Measurements from ENCODE around the gene CDH11.

The CDH11 gene

DNA sequence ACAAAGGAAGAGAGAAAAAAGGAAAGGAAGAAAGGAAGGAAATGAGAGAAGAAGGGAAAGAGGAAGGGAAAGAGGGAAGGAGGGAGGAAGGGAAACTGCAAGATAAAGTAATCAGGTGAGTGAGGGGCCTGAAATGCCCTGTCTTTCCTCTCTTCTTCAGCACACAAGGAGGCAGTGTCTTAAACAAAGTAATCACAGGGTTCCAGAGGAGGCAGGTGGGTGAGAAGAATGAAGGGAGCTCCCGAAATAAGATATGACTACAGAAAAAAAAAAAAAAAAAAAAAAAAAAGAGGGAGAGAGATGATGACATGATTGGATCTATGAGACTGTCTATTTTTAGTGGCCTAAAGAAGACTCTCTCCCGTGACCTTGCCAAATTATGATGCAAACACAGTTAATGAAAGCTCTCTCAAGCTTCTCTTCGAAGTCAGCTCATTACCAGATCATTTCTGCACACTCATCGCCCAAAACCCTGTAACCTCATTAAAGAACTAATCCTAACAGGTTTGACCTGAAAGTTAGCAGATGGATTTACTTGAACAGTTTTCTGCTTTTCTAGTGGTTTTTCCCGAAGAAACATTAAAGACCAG, 53.6 kb downstream of the CDH11 start:
- DNase-seq: no peak

GRCh38 chr16:65066651-65067050, 55.2 kb downstream of the CDH11 start:
- no peak for DNase-seq

GRCh38 chr16:65065031-65065430, 56.8 kb downstream of the CDH11 start:
- DNase-seq: no peak

DNA sequence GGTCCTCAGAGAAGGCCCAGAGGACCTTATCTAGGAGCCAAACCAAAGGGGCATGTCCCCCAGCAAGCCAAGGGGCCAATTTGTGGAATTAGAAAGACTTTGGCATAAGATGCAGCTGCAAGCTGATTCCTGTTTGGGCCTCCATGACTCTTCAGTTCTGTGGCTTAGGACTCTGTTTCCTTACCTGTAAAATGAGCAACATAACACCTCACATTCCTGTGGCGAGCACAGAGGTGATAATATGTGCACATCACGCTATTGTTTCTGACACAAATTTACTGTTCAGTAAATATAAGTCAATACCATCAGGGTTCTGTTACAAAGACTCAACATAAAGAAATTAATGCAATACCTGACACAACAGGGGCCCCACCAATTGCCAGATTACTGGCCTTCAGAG, 57.7 kb downstream of the CDH11 start:
- no peak for DNase-seq

- DNase-seq: no peak
These were observed 58.9 kb downstream of the CDH11 start for GRCh38 chr16:65062736-65063583.

- no peak for DNase-seq
These were observed 59.8 kb downstream of the CDH11 start for GRCh38 chr16:65061935-65062518.

- DNase-seq: no peak
These were observed 60.6 kb downstream of the CDH11 start for GRCh38 chr16:65061263-65061662.

DNA sequence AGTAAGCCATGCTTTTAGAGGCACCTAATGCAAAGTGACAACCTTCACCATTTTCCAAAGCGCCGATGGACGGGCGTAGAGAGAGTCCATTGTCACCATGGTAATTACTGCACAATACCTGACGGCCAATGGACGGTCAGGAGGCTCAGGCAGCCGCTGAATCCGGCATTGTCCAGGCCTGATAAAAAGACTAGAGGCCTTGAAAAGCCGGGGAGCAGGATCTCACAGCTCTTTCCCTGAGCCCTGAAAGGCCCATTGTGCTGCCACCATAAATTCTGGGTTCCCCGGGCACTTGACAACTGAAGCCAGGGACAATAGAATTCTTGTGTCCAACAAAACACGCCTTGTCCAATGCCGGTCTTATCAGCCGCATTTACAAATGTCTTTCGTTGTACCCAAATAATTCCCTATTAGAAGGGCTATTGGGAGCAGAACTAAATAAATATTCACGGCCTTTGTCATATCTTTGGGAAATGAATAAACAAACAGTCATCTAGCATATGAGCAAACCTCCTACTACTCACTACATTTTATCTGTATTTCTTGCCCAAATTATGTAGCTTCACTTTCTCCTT, 62.4 kb downstream of the CDH11 start:
- DNase-seq: no peak

GRCh38 chr16:65057184-65057583, 64.7 kb downstream of the CDH11 start:
- no peak for DNase-seq

- no peak for DNase-seq
These were observed 67.4 kb downstream of the CDH11 start for GRCh38 chr16:65054457-65054856.

DNA sequence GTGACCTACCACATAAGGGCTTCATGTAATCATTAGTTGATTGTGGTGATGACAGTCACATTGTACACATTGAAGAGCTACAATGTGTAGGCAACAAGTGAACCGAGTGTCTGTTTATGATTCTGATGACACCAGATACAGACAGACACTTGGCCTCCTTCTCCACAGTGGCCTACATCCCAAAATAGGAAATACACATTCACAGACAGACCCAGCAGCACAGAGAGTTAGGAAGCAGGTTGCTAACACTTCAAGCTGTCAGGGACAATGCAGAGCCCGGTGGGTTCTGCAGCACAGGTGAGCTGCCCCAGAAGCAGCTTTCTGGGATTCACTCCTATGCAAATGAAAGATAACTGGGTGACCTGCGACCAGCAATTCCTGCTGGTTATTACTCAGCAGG, 72.2 kb downstream of the CDH11 start:
- DNase-seq: no peak

- DNase-seq: no peak
These were observed 75.9 kb downstream of the CDH11 start for GRCh38 chr16:65045961-65046360.

- no peak for DNase-seq
These were observed 77.0 kb downstream of the CDH11 start for GRCh38 chr16:65044873-65045272.

DNA sequence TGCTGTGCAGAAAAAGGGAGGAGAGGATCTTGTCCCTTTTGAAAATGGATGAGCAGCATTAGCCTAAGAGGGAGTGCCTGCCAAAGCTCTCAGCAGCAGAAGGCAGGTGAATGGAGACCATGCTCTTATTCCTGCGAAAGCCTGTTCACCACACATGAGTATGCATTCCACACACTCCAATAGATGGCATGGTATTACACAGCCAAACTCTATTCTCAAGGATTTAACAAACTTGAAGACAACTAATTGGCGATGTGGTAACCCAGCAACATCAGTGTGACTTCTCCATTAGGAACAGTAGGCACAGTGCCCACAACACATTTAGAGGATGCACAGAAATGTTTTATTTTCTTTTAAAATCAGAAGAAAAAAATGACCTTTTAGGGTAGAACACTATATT, 77.8 kb downstream of the CDH11 start:
- DNase-seq: no peak

GRCh38 chr16:65042438-65043365, 79.2 kb downstream of the CDH11 start:
- DNase-seq: no peak

DNA sequence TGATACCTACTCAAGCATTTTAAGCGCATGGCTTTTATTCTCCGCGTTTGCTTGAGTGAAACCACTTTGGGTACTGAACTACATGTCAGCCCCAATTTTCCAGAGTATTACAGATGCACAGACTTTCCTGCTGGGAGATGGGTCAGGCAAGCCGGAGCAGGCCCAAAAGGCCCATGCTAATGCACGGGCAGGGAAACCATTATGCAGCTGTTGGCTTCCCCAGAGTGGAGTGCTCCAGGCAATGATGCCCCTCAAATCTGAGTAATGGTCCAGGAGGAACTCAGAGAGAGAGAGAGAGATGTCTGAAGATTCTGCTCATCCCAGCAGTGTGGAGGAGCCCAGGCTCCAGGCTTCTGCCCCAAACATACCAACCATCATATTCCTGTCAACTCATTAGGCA, 80.2 kb downstream of the CDH11 start:
- DNase-seq: no peak

GRCh38 chr16:65038100-65038499, 83.8 kb downstream of the CDH11 start:
- DNase-seq: no peak

- DNase-seq: no peak
These were observed 84.3 kb downstream of the CDH11 start for GRCh38 chr16:65037556-65037955.

GRCh38 chr16:65034915-65035314, 86.9 kb downstream of the CDH11 start:
- DNase-seq: no peak

GRCh38 chr16:65032387-65032786, 89.5 kb downstream of the CDH11 start:
- no peak for DNase-seq

DNA sequence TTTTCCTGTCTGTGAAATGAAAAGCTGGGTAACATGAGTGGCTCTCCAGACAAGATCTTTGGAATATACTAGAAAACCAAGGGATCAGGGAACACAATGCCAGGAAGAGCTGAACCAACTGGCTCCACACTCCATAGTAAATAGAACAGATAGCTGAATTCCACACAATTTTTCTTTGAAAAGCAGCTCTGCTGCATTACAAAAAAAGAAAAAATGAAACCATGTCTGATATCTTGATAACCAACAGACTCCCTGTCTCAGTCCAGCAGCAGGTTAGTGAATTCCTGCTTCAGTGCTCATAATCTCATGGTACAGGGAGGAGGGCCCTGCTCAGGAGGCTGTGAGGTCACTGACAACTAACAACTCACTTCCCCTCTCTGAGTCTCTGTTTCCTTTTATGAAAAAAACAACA, 97.1 kb downstream of the CDH11 start:
- DNase-seq: no peak

GRCh38 chr16:65023802-65024201, 98.1 kb downstream of the CDH11 start:
- DNase-seq: no peak
